Measurements from ENCODE around the gene RPS6KL1.

RPS6KL1 gene

GRCh38 chr14:74949859-74950573 lies 27.0 kb upstream of the RPS6KL1 start:
- no peaks in the 10 kb centered on the region for H3K36me3 ChIP-seq (ENCODE audit: insufficient read depth, low read length)
- no peaks in the 10 kb centered on the region for H3K79me2 ChIP-seq (ENCODE audit: insufficient read depth, low read length)
- H3K9me3 ChIP-seq (ENCODE audit: insufficient read depth, low read depth, low read length): no peaks in the 10 kb centered on the region
- H3K4me2 ChIP-seq (ENCODE audit: low read depth, low read length, poor library complexity, severe bottlenecking): no peak overlapping the region
- peaks cover 14% of the 10 kb centered on the region for H3K4me1 ChIP-seq (ENCODE audit: insufficient read depth, low read length, poor library complexity, severe bottlenecking)
- no peak for TF ChIP-seq CTCF (conservative IDR thresholded peaks at IDR 0.05; ENCODE audit: low read length)
- no peak for TF ChIP-seq EZH2phosphoT487 (IDR thresholded peaks at IDR 0.05; ENCODE audit: borderline replicate concordance)
- no peak overlapping the region for H3K9ac ChIP-seq (ENCODE audit: low read depth, low read length, poor library complexity, severe bottlenecking)
- no peaks in the 10 kb centered on the region for H3K27me3 ChIP-seq (ENCODE audit: insufficient read depth, low read length, poor library complexity, severe bottlenecking)
- no peak overlapping the region for H2AFZ ChIP-seq (ENCODE audit: low read length)
- no peaks in the 10 kb centered on the region for H3F3A ChIP-seq (ENCODE audit: low read depth)
- no peaks in the 10 kb centered on the region for H3K9me2 ChIP-seq (replicated peaks; ENCODE audit: low read depth, low read length)
- H3K4me3 ChIP-seq (ENCODE audit: low read length, poor library complexity, severe bottlenecking): no peak overlapping the region
- H4K20me1 ChIP-seq (ENCODE audit: insufficient read depth, low read length, poor library complexity, severe bottlenecking): no peaks in the 10 kb centered on the region

GRCh38 chr14:74949191-74949601 lies 26.1 kb upstream of the RPS6KL1 start:
- no peaks in the 10 kb centered on the region for H3K9me2 ChIP-seq (replicated peaks; ENCODE audit: low read depth, low read length)
- TF ChIP-seq EZH2phosphoT487 (IDR thresholded peaks at IDR 0.05; ENCODE audit: borderline replicate concordance) (no peak), CTCF (conservative IDR thresholded peaks at IDR 0.05; ENCODE audit: low read length) (no peak)
- H2AFZ ChIP-seq (ENCODE audit: low read length): no peak overlapping the region

GRCh38 chr14:74948228-74949175 lies 25.4 kb upstream of the RPS6KL1 start:
- Histone ChIP-seq H3K4me1 (ENCODE audit: insufficient read depth, low read length, poor library complexity, severe bottlenecking) (peaks cover 5% of the 10 kb centered on the region), H3K4me3 (ENCODE audit: low read length, poor library complexity, severe bottlenecking) (no peak overlapping the region), H3K36me3 (ENCODE audit: insufficient read depth, low read length) (no peaks in the 10 kb centered on the region)

More at GRCh38 chr14:74949191-74949601, 26.1 kb upstream of the RPS6KL1 start:
- Histone ChIP-seq H3K27me3 (ENCODE audit: insufficient read depth, low read length, poor library complexity, severe bottlenecking) (no peaks in the 10 kb centered on the region), H3K4me3 (ENCODE audit: low read length, poor library complexity, severe bottlenecking) (no peak overlapping the region), H3K4me2 (ENCODE audit: low read depth, low read length, poor library complexity, severe bottlenecking) (no peak overlapping the region), H3K79me2 (ENCODE audit: insufficient read depth, low read length) (no peaks in the 10 kb centered on the region), H3K4me1 (ENCODE audit: insufficient read depth, low read length, poor library complexity, severe bottlenecking) (peaks cover 9% of the 10 kb centered on the region), H4K20me1 (ENCODE audit: insufficient read depth, low read length, poor library complexity, severe bottlenecking) (no peaks in the 10 kb centered on the region), H3K36me3 (ENCODE audit: insufficient read depth, low read length) (no peaks in the 10 kb centered on the region), H3F3A (ENCODE audit: low read depth) (no peaks in the 10 kb centered on the region), H3K9ac (ENCODE audit: low read depth, low read length, poor library complexity, severe bottlenecking) (no peak overlapping the region), H3K9me3 (ENCODE audit: insufficient read depth, low read depth, low read length) (no peaks in the 10 kb centered on the region)

More at GRCh38 chr14:74948228-74949175, 25.4 kb upstream of the RPS6KL1 start:
- Histone ChIP-seq H3F3A (ENCODE audit: low read depth) (no peaks in the 10 kb centered on the region), H3K27me3 (ENCODE audit: insufficient read depth, low read length, poor library complexity, severe bottlenecking) (no peaks in the 10 kb centered on the region), H3K9me2 (replicated peaks; ENCODE audit: low read depth, low read length) (no peaks in the 10 kb centered on the region), H3K4me2 (ENCODE audit: low read depth, low read length, poor library complexity, severe bottlenecking) (no peak overlapping the region), H2AFZ (ENCODE audit: low read length) (no peak overlapping the region), H3K9ac (ENCODE audit: low read depth, low read length, poor library complexity, severe bottlenecking) (no peak overlapping the region), H3K79me2 (ENCODE audit: insufficient read depth, low read length) (no peaks in the 10 kb centered on the region), H3K9me3 (ENCODE audit: insufficient read depth, low read depth, low read length) (no peaks in the 10 kb centered on the region), H4K20me1 (ENCODE audit: insufficient read depth, low read length, poor library complexity, severe bottlenecking) (no peaks in the 10 kb centered on the region)
- TF ChIP-seq CTCF (conservative IDR thresholded peaks at IDR 0.05; ENCODE audit: low read length): no peak
- no peak for TF ChIP-seq EZH2phosphoT487 (IDR thresholded peaks at IDR 0.05; ENCODE audit: borderline replicate concordance)

Data from Loucy (cell line).